Measurements from ENCODE around the gene DLG1. TPM values are rescaled to one million over a fixed set of nuclear protein-coding genes. Genes with fewer than 3 reads are reported as not detected.
A peak's percentile ranks its signal among the peaks of the same experiment; 100 is the strongest.
"Not testable (repeated sequence)": the region's sequence is repeated elsewhere in the genome, so short reads cannot be mapped to it uniquely, and the experiment has no call there.

DLG1 gene
- total RNA-seq, 4 donors from 2014 or later, result 103 to 150 (median 122) TPM

DNA sequence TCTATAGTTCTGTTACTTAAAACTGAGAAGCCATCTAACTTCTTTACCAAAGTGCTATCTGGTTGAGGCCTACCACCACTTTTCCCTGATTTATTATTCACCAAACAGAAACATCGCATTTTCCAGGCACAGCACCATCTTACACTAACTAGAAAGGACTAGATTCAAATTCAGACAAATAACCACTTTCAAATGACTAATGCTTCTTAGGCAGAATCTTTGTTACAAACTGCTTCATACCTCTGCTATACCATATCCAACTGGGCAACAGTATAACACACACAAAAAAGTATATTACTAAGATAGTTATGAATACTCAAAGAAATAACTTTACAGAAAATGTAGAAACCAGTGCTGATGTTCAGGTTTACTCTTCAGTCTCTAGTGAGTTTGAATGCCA is 16.6 kb downstream of the DLG1 start:
- intact Hi-C loops (cut with DNase I), result no loop called here
- Histone ChIP-seq H3K36me3 (peaks cover 0 to 80% (median 7%) of the 10 kb centered on the region in 3 donors), H3K9me3 (no peaks in the 10 kb centered on the region), H3K4me3 (no peak overlapping the region), H3K4me1 (no peaks in the 10 kb centered on the region), H3K27me3 (no peaks in the 10 kb centered on the region), H3K27ac (no peak overlapping the region)
- TF ChIP-seq POLR2A (IDR thresholded peaks at IDR 0.05), result no peak
- TF ChIP-seq, protein P1, sequence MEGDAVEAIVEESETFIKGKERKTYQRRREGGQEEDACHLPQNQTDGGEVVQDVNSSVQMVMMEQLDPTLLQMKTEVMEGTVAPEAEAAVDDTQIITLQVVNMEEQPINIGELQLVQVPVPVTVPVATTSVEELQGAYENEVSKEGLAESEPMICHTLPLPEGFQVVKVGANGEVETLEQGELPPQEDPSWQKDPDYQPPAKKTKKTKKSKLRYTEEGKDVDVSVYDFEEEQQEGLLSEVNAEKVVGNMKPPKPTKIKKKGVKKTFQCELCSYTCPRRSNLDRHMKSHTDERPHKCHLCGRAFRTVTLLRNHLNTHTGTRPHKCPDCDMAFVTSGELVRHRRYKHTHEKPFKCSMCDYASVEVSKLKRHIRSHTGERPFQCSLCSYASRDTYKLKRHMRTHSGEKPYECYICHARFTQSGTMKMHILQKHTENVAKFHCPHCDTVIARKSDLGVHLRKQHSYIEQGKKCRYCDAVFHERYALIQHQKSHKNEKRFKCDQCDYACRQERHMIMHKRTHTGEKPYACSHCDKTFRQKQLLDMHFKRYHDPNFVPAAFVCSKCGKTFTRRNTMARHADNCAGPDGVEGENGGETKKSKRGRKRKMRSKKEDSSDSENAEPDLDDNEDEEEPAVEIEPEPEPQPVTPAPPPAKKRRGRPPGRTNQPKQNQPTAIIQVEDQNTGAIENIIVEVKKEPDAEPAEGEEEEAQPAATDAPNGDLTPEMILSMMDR (IDR thresholded peaks at IDR 0.05), result no peak
- no peak for DNase-seq
- 87 to 94% methylated on average over 1 of the region's 1 CpG for WGBS, 2 donors

DNA sequence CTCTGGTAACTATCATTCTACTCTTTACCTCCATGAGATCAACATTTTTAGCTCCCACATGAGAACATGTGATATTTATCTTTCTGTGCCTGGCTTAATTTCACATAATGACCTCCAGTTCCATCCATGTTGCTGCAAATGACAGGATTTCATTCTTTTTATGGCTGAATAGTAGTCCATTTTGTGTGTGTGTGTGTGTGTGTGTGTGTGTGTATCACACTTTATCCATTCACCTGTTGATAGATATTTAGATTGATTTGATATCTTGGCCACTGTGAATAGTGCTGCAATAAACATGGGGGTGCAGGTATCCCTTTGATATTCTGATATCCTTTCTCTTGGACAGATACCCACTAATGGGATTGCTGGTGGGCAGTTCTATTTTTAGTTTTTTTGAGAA is 18.3 kb downstream of the DLG1 start:
- Histone ChIP-seq H3K9me3 (no peaks in the 10 kb centered on the region), H3K4me1 (no peaks in the 10 kb centered on the region), H3K27me3 (no peaks in the 10 kb centered on the region), H3K4me3 (no peak overlapping the region), H3K36me3 (peaks cover 0 to 81% (median 4%) of the 10 kb centered on the region in 3 donors), H3K27ac (no peak overlapping the region)
- intact Hi-C loops (cut with DNase I), result no loop called here
- DNase-seq, result no peak
- TF ChIP-seq POLR2A (IDR thresholded peaks at IDR 0.05), result no peak
- TF ChIP-seq, protein P1 (IDR thresholded peaks at IDR 0.05), result no peak

DNA sequence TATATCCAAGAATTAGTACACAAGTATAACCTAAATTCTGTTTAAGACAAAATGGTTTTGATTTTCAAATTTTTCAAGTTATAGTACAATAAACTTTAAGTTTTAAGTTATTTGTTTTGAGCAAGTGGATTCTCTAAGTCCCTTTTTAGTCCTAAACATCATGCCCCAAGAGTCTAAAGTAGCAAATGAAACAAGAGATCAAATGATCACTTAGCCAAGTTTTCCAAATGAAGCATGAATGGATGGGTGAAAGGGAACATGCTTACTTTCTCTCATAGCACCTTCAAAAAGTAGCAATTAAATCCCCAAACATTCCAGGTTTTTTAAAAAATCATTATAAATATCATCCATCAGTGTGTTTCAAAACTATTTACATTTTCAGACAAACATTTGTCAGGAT is 19.5 kb downstream of the DLG1 start:
- intact Hi-C loops (cut with DNase I), result no loop called here
- Histone ChIP-seq H3K4me1 (no peaks in the 10 kb centered on the region), H3K36me3 (peaks cover 0 to 89% (median 4%) of the 10 kb centered on the region in 3 donors), H3K27me3 (no peaks in the 10 kb centered on the region), H3K4me3 (no peak overlapping the region), H3K9me3 (no peaks in the 10 kb centered on the region), H3K27ac (no peak overlapping the region)
- no peak for TF ChIP-seq POLR2A (IDR thresholded peaks at IDR 0.05)
- TF ChIP-seq, protein P1 (IDR thresholded peaks at IDR 0.05), result no peak
- DNase-seq, result no peak

DNA sequence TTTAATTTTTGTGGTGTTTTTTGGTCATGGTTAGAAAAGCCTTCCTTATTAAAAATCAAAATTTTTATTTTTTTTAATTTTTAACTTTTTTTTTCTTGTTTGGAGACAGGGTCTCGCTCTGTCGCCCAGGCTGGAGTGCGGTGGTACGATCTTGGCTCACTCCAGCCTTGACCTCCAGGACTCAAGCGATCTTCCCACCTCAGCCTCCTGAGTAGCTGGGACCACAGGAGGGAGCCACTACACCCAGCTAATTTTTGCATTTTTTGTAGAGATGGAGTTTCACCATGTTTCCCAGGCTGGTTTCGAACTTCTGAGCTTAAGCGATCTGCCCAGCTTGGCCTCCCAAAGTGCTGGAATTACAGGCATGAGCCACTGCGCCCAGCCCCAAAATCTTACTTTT is 21.6 kb downstream of the DLG1 start:
- H3K4me3 ChIP-seq; DNase-seq; H3K27ac ChIP-seq; H3K27me3 ChIP-seq; H3K4me1 ChIP-seq; intact Hi-C loops (cut with DNase I); H3K9me3 ChIP-seq: not testable (repeated sequence)
- H3K36me3 ChIP-seq, result peaks cover 0 to 72% (median 4%) of the 10 kb centered on the region in 3 donors
- 95 to 98% methylated on average over 8 of the region's 8 CpGs for WGBS, 2 donors
- TF ChIP-seq, protein P1 (IDR thresholded peaks at IDR 0.05), result peak in 1 of 6 experiments; percentile 15

DNA sequence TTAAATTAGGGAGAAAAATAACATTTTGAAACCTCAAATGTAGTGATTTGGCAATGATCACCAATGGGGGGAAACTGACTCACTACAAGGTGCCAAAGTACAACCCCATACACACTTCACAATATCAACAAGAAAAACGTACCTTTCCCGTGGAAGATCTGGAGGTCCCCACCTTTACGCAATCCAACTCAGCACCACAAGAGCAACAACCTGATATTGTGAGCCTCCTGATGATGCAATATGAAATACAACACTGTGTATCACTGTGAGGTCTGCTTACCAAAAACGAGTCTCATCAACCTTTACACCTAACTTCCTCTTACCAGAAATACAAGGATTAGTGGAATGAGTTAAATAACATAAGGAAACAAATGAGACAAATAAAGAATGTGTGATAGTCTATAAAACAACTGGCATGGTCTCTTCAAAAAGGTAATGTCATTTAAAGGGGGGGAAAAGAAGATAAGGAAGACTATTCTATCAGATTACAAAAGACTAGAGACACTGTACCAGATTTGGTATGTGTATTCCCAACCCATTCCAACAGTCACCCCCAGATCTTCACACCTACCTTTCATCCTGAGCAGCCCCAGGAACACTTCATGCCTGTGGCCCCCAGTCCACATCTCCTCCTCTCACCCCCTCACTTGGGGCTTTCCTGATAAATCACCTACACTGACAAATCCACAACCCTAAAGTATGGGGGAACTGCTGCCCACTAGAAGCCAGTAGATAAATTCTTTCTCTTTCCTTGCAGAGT is 27.7 kb downstream of the DLG1 start:
- WGBS, 2 donors, result 53 to 82% methylated on average over 4 of the region's 4 CpGs
- TF ChIP-seq, protein P1 (IDR thresholded peaks at IDR 0.05), result no peak
- no peak for TF ChIP-seq POLR2A (IDR thresholded peaks at IDR 0.05)
- Histone ChIP-seq H3K27ac (peak overlapping the region in 1 of 4 donors; percentile 15), H3K4me3 (no peak overlapping the region), H3K9me3 (no peaks in the 10 kb centered on the region), H3K27me3 (no peaks in the 10 kb centered on the region), H3K36me3 (peaks cover 0 to 39% (median 0%) of the 10 kb centered on the region in 3 donors), H3K4me1 (peaks cover 0 to 33% (median 0%) of the 10 kb centered on the region in 3 donors)
- no peak for DNase-seq
- intact Hi-C loops (cut with DNase I), result no loop called here
